Measurements from ENCODE around the gene CALN1. TPM values are rescaled to one million over a fixed set of nuclear protein-coding genes. Genes with fewer than 3 reads are reported as not detected.

Gene CALN1
- total RNA-seq, 4 donors from 2014 or later, result 0.04 TPM; not detected in 3

GRCh38 chr7:72118366-72118765, 293.8 kb downstream of the CALN1 start:
- no peak overlapping the region for H3K4me3 ChIP-seq
- H3K9me3 ChIP-seq, result no peaks in the 10 kb centered on the region
- no peaks in the 10 kb centered on the region for H3K27me3 ChIP-seq
- no peaks in the 10 kb centered on the region for H3K4me1 ChIP-seq
- TF ChIP-seq EP300 (IDR thresholded peaks at IDR 0.05), result no peak
- no peak for TF ChIP-seq POLR2A (IDR thresholded peaks at IDR 0.05)
- TF ChIP-seq POLR2AphosphoS5 (IDR thresholded peaks at IDR 0.05), result no peak
- WGBS, 2 donors (ENCODE audit: low coverage in 1 of 2), result 69 to 73% methylated on average over 3 of the region's 3 CpGs
- ATAC-seq, result no peak
- H3K36me3 ChIP-seq, result no peaks in the 10 kb centered on the region
- H3K27ac ChIP-seq, result no peak overlapping the region

GRCh38 chr7:72114129-72114528, 298.0 kb downstream of the CALN1 start:
- Histone ChIP-seq H3K4me1 (no peaks in the 10 kb centered on the region), H3K27me3 (no peaks in the 10 kb centered on the region), H3K36me3 (no peaks in the 10 kb centered on the region), H3K4me3 (no peak overlapping the region), H3K27ac (no peak overlapping the region), H3K9me3 (peaks cover 0 to 8% (median 0%) of the 10 kb centered on the region in 3 donors)
- WGBS, 2 donors (ENCODE audit: low coverage in 1 of 2), result 58 to 66% methylated on average over 2 of the region's 2 CpGs
- TF ChIP-seq CTCF (IDR thresholded peaks at IDR 0.05), result no peak
- TF ChIP-seq EP300 (IDR thresholded peaks at IDR 0.05), result no peak
- no peak for TF ChIP-seq POLR2A (IDR thresholded peaks at IDR 0.05)
- no peak for TF ChIP-seq POLR2AphosphoS5 (IDR thresholded peaks at IDR 0.05)
- ATAC-seq, result no peak

- no peak for TF ChIP-seq EP300 (IDR thresholded peaks at IDR 0.05)
- no peak for TF ChIP-seq POLR2A (IDR thresholded peaks at IDR 0.05)
- no peak for TF ChIP-seq POLR2AphosphoS5 (IDR thresholded peaks at IDR 0.05)
- no peak for TF ChIP-seq CTCF (IDR thresholded peaks at IDR 0.05)
- no peak overlapping the region for H3K27ac ChIP-seq
- WGBS, 2 donors (ENCODE audit: low coverage in 1 of 2), result 29 to 47% methylated on average over 4 to 5 of the region's 5 CpGs
Observed at GRCh38 chr7:72112992-72113391, 299.1 kb downstream of the CALN1 start.

GRCh38 chr7:72112530-72112929, 299.6 kb downstream of the CALN1 start:
- H3K9me3 ChIP-seq, result peaks cover 0 to 22% (median 0%) of the 10 kb centered on the region in 3 donors
- H3K27ac ChIP-seq, result no peak overlapping the region
- WGBS, 2 donors (ENCODE audit: low coverage in 1 of 2), result 6 to 10% methylated on average over 4 of the region's 4 CpGs
- TF ChIP-seq POLR2AphosphoS5 (IDR thresholded peaks at IDR 0.05), result no peak
- no peak for TF ChIP-seq POLR2A (IDR thresholded peaks at IDR 0.05)
- no peak for TF ChIP-seq EP300 (IDR thresholded peaks at IDR 0.05)
- TF ChIP-seq CTCF (IDR thresholded peaks at IDR 0.05), result no peak
- no peak overlapping the region for H3K4me3 ChIP-seq
- no peak for ATAC-seq
- H3K4me1 ChIP-seq, result no peaks in the 10 kb centered on the region
- no peaks in the 10 kb centered on the region for H3K27me3 ChIP-seq
- H3K36me3 ChIP-seq, result no peaks in the 10 kb centered on the region

More at GRCh38 chr7:72112992-72113391, 299.1 kb downstream of the CALN1 start:
- Histone ChIP-seq H3K27me3 (no peaks in the 10 kb centered on the region), H3K9me3 (peaks cover 0 to 19% (median 0%) of the 10 kb centered on the region in 3 donors), H3K4me3 (no peak overlapping the region), H3K36me3 (no peaks in the 10 kb centered on the region), H3K4me1 (no peaks in the 10 kb centered on the region)
- ATAC-seq, result no peak

- H3K27ac ChIP-seq, result no peak overlapping the region
- WGBS, 2 donors (ENCODE audit: low coverage in 1 of 2), result 74 to 100% methylated on average over 2 to 5 of the region's 8 CpGs
- TF ChIP-seq POLR2A (IDR thresholded peaks at IDR 0.05), result no peak
- TF ChIP-seq CTCF (IDR thresholded peaks at IDR 0.05), result no peak
- no peak for TF ChIP-seq POLR2AphosphoS5 (IDR thresholded peaks at IDR 0.05)
- TF ChIP-seq EP300 (IDR thresholded peaks at IDR 0.05), result no peak
- H3K4me3 ChIP-seq, result no peak overlapping the region
- no peaks in the 10 kb centered on the region for H3K27me3 ChIP-seq
- no peak for ATAC-seq
- H3K36me3 ChIP-seq, result no peaks in the 10 kb centered on the region
- H3K4me1 ChIP-seq, result no peaks in the 10 kb centered on the region
- H3K9me3 ChIP-seq, result peaks cover 0 to 24% (median 0%) of the 10 kb centered on the region in 3 donors
Observed at GRCh38 chr7:72111086-72111485, 301.1 kb downstream of the CALN1 start.

Data from gastroesophageal sphincter (tissue), 4 donors.